MCF 10A (cell line): Measurements from ENCODE around the gene COL4A1. TPM values are rescaled to one million over a fixed set of nuclear protein-coding genes. Genes with fewer than 3 reads are reported as not detected.

Experiments used
- BruUV-seq: library from RNA; stranded (reverse); fragments of 400-500 nt; replicated peaks from 2 replicates; lab custom pipeline; 2021; lab: Mats Ljungman, UMichigan
- CTCF ChIA-PET: fragments of 300-600 bp; sonication (Branson Sonifier 250); formaldehyde crosslinking; extraction: SDS; loops from one replicate; lab custom pipeline; 2021; ENCODE audit warnings: antibody characterized with exemption, inconsistent platforms; lab: Yijun Ruan, JAX
- POLR2A ChIA-PET: fragments of 300-600, 350-650 bp; sonication (Branson Sonifier 250); formaldehyde crosslinking; extraction: SDS; loops from one replicate; lab custom pipeline; 2020; ENCODE audit warnings: antibody characterized with exemption, inconsistent platforms; lab: Yijun Ruan, JAX
- DNase-seq: peaks from one replicate; pipeline ENCODE4 v3.0.0-alpha.2; 2018; ENCODE audit not compliant: unreplicated experiment
- H3K27ac Mint-ChIP-seq: one replicate; pipeline ENCODE4 v1.8.0; 2022; ENCODE audit warnings: mild to moderate bottlenecking, low read depth, mixed read lengths; ENCODE audit not compliant: unreplicated experiment
- H3K27me3 Mint-ChIP-seq: one replicate; pipeline ENCODE4 v1.8.0; 2022; ENCODE audit warnings: mixed read lengths; ENCODE audit not compliant: insufficient read depth, unreplicated experiment
- H3K36me3 Mint-ChIP-seq: one replicate; pipeline ENCODE4 v1.8.0; 2022; ENCODE audit warnings: mild to moderate bottlenecking, moderate library complexity, mixed read lengths; ENCODE audit not compliant: insufficient read depth, unreplicated experiment
- H3K4me1 Mint-ChIP-seq: one replicate; pipeline ENCODE4 v1.8.0; 2022; ENCODE audit warnings: mixed read lengths; ENCODE audit not compliant: insufficient read depth, unreplicated experiment
- H3K4me3 Mint-ChIP-seq: one replicate; pipeline ENCODE4 v1.8.0; 2022; ENCODE audit warnings: mild to moderate bottlenecking, moderate library complexity, mixed read lengths; ENCODE audit not compliant: unreplicated experiment
- H3K9me3 Mint-ChIP-seq: one replicate; pipeline ENCODE4 v1.8.0; 2022; ENCODE audit warnings: mixed read lengths; ENCODE audit not compliant: unreplicated experiment
- CTCF ChIP-seq: fragments of 200-600 bp; IDR thresholded peaks from one replicate; pipeline ENCODE4 v1.8.0; 2022; ENCODE audit warnings: antibody characterized with exemption, mild to moderate bottlenecking; ENCODE audit not compliant: unreplicated experiment
- intact Hi-C: fragments of 100-400 bp; cut with micrococcal nuclease; formaldehyde crosslinking; loops from 2 replicates; pipeline ENCODE4 v1.14.1; 2022
- total RNA-seq: library from RNA; stranded (reverse); gene quantifications from 2 replicates; pipeline ENCODE4 v1.2.3, GENCODE V29; 2022

Gene COL4A1
- total RNA-seq, 1 experiment from 2014 or later: 42.1 TPM

- no peak overlapping the region for H3K4me3 Mint-ChIP-seq
- CTCF ChIA-PET: interaction anchor here (0.7 kb wide), 1 partner anchor 560 kb away, joined by 3 read pairs; no protein-coding TSS in a partner anchor
- no peak for DNase-seq
- no peaks in the 10 kb centered on the region for H3K9me3 Mint-ChIP-seq
- H3K36me3 Mint-ChIP-seq: peaks cover 23% of the 10 kb centered on the region
- intact Hi-C loops: no loop called here
- H3K4me1 Mint-ChIP-seq: no peaks in the 10 kb centered on the region
- no peak for TF ChIP-seq CTCF
- POLR2A ChIA-PET: no interaction called here
- no peaks in the 10 kb centered on the region for H3K27me3 Mint-ChIP-seq
- BruUV-seq: no TSS peak
- peak overlapping the region; percentile 29 for H3K27ac Mint-ChIP-seq
Observed at GRCh38 chr13:110168999-110169933, 137.7 kb downstream of the COL4A1 start.

- no peak overlapping the region for H3K27ac Mint-ChIP-seq
- BruUV-seq: no TSS peak
- DNase-seq: no peak
- TF ChIP-seq CTCF: no peak
- intact Hi-C loops: no loop called here
- peaks cover 28% of the 10 kb centered on the region for H3K36me3 Mint-ChIP-seq
- ChIA-PET POLR2A (interaction anchor here (1.3 kb wide), 1 partner anchor 39 kb away, joined by 3 read pairs; no protein-coding TSS in a partner anchor), CTCF (interaction anchor here (0.6 kb wide), 1 partner anchor 623 kb away, joined by 3 read pairs; no protein-coding TSS in a partner anchor)
- no peaks in the 10 kb centered on the region for H3K4me1 Mint-ChIP-seq
- H3K27me3 Mint-ChIP-seq: no peaks in the 10 kb centered on the region
- no peaks in the 10 kb centered on the region for H3K9me3 Mint-ChIP-seq
- H3K4me3 Mint-ChIP-seq: no peak overlapping the region
Observed at GRCh38 chr13:110166598-110166997, 140.4 kb downstream of the COL4A1 start.

GRCh38 chr13:110164706-110165105 is 142.3 kb downstream of the COL4A1 start:
- Mint-ChIP-seq H3K9me3 (no peaks in the 10 kb centered on the region), H3K27ac (no peak overlapping the region), H3K27me3 (no peaks in the 10 kb centered on the region), H3K4me3 (no peak overlapping the region), H3K4me1 (no peaks in the 10 kb centered on the region), H3K36me3 (peaks cover 22% of the 10 kb centered on the region)
- ChIA-PET POLR2A (no interaction called here), CTCF (no interaction called here)
- DNase-seq: no peak
- no peak for TF ChIP-seq CTCF
- intact Hi-C loops: no loop called here
- no TSS peak for BruUV-seq

GRCh38 chr13:110162866-110163658 is 143.9 kb downstream of the COL4A1 start:
- no TSS peak for BruUV-seq
- Mint-ChIP-seq H3K36me3 (peaks cover 28% of the 10 kb centered on the region), H3K9me3 (no peaks in the 10 kb centered on the region), H3K4me3 (no peak overlapping the region), H3K27ac (no peak overlapping the region), H3K27me3 (no peaks in the 10 kb centered on the region), H3K4me1 (no peaks in the 10 kb centered on the region)
- DNase-seq: no peak
- intact Hi-C loops: no loop called here
- no peak for TF ChIP-seq CTCF
- ChIA-PET CTCF (no interaction called here), POLR2A (no interaction called here)
